ENCODE results near the gene RBP3.

Gene RBP3

GRCh38 chr10:47388879-47389278 is 40.7 kb downstream of the RBP3 start:
- no peak for DNase-seq (ENCODE audit: low read depth)
- no peak overlapping the region for H3K4me3 ChIP-seq (ENCODE audit: control insufficient read depth, low read depth, low read length)
- no peak for TF ChIP-seq CTCF (IDR thresholded peaks at IDR 0.05; ENCODE audit: control insufficient read depth, insufficient read depth, low read depth, low read length, missing control alignments)

GRCh38 chr10:47389619-47390018 is 41.5 kb downstream of the RBP3 start:
- no peak for DNase-seq (ENCODE audit: low read depth)
- H3K4me3 ChIP-seq (ENCODE audit: control insufficient read depth, low read depth, low read length), result no peak overlapping the region
- TF ChIP-seq CTCF (IDR thresholded peaks at IDR 0.05; ENCODE audit: control insufficient read depth, insufficient read depth, low read depth, low read length, missing control alignments), result no peak

GRCh38 chr10:47396311-47396717 is 48.2 kb downstream of the RBP3 start:
- H3K4me3 ChIP-seq (ENCODE audit: control insufficient read depth, low read depth, low read length), result no peak overlapping the region
- no peak for TF ChIP-seq CTCF (IDR thresholded peaks at IDR 0.05; ENCODE audit: control insufficient read depth, insufficient read depth, low read depth, low read length, missing control alignments)
- no peak for DNase-seq (ENCODE audit: low read depth)

- no peak for TF ChIP-seq CTCF (IDR thresholded peaks at IDR 0.05; ENCODE audit: control insufficient read depth, insufficient read depth, low read depth, low read length, missing control alignments)
- H3K4me3 ChIP-seq (ENCODE audit: control insufficient read depth, low read depth, low read length), result no peak overlapping the region
- DNase-seq (ENCODE audit: low read depth), result no peak
Observed at GRCh38 chr10:47397256-47397655, 49.1 kb downstream of the RBP3 start.

GRCh38 chr10:47400251-47400650 is 52.1 kb downstream of the RBP3 start:
- no peak for DNase-seq (ENCODE audit: low read depth)
- TF ChIP-seq CTCF (IDR thresholded peaks at IDR 0.05; ENCODE audit: control insufficient read depth, insufficient read depth, low read depth, low read length, missing control alignments), result no peak
- H3K4me3 ChIP-seq (ENCODE audit: control insufficient read depth, low read depth, low read length), result no peak overlapping the region

DNA sequence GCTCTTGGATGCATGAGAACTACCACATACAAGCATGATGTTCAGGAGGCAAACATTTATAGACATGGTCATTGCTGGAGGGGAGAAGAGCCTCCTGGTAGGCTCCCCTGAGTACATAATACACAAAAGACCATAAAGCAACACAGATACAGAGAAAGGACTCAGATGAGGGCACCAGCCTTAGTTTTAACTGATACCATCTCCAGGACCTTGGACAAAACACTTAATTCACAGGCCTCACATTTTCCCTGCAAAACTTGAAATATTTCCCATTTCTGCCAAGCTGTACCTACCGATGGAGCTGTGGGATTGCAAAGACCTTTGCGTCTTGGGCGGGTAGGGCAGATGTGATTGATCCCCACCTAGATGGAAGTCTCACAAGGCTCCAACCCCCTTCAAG is 52.6 kb downstream of the RBP3 start:
- H3K4me3 ChIP-seq (ENCODE audit: control insufficient read depth, low read depth, low read length), result no peak overlapping the region
- no peak for DNase-seq (ENCODE audit: low read depth)
- TF ChIP-seq CTCF (IDR thresholded peaks at IDR 0.05; ENCODE audit: control insufficient read depth, insufficient read depth, low read depth, low read length, missing control alignments), result no peak

GRCh38 chr10:47401210-47401609 is 53.0 kb downstream of the RBP3 start:
- DNase-seq (ENCODE audit: low read depth), result no peak
- no peak for TF ChIP-seq CTCF (IDR thresholded peaks at IDR 0.05; ENCODE audit: control insufficient read depth, insufficient read depth, low read depth, low read length, missing control alignments)

More at GRCh38 chr10:47401210-47401609, 53.0 kb downstream of the RBP3 start:
- H3K4me3 ChIP-seq (ENCODE audit: control insufficient read depth, low read depth, low read length), result no peak overlapping the region

Data from AG09309 (cell line).